Neural progenitor cell (in vitro differentiated cells): ENCODE results near the gene TTYH2. TPM values are rescaled to one million over a fixed set of nuclear protein-coding genes. Genes with fewer than 3 reads are reported as not detected.
A peak's percentile ranks its signal among the peaks of the same experiment; 100 is the strongest.

Experiments
- DNase-seq: peaks from one replicate; pipeline ENCODE4 v3.0.0-alpha.2; 2016; ENCODE audit warnings: low spot score
- H2AFZ ChIP-seq: fragments of 200-600 bp; sonication (generic); replicated peaks from 2 replicates; pipeline ENCODE4 v1.6.1; 2016; ENCODE audit warnings: antibody characterized with exemption
- H3F3A ChIP-seq: fragments of 200-600 bp; sonication (generic); 2 replicates; pipeline ENCODE4 v1.6.1; 2016; ENCODE audit warnings: antibody characterized with exemption, low read depth
- H3K27ac ChIP-seq: fragments of 200-600 bp; sonication (generic); 2 replicates; pipeline ENCODE4 v1.5.1; 2016; ENCODE audit warnings: mild to moderate bottlenecking
- H3K27me3 ChIP-seq: fragments of 200-600 bp; sonication (generic); 2 replicates; pipeline ENCODE4 v1.6.1; 2016; ENCODE audit warnings: mild to moderate bottlenecking, moderate library complexity
- H3K36me3 ChIP-seq: fragments of 200-600 bp; sonication (generic); 2 replicates; pipeline ENCODE4 v1.5.1; 2016
- H3K4me1 ChIP-seq: fragments of 200-600 bp; sonication (generic); 2 replicates; pipeline ENCODE4 v1.6.1; 2016; ENCODE audit warnings: mixed run types
- H3K4me2 ChIP-seq: fragments of 200-600 bp; sonication (generic); 2 replicates; pipeline ENCODE4 v1.6.1; 2016
- H3K4me3 ChIP-seq: fragments of 200-600 bp; sonication (generic); 2 replicates; pipeline ENCODE4 v1.5.1; 2016
- H3K79me2 ChIP-seq: fragments of 200-600 bp; sonication (generic); 2 replicates; pipeline ENCODE4 v1.6.1; 2016; ENCODE audit warnings: low read depth
- H3K9ac ChIP-seq: fragments of 200-600 bp; sonication (generic); 2 replicates; pipeline ENCODE4 v1.6.1; 2016
- H3K9me3 ChIP-seq: fragments of 200-600 bp; sonication (generic); 2 replicates; pipeline ENCODE4 v1.5.1; 2016; ENCODE audit warnings: low read depth
- H4K20me1 ChIP-seq: fragments of 200-600 bp; sonication (generic); 2 replicates; pipeline ENCODE4 v1.6.1; 2016; ENCODE audit warnings: low read depth
- H3K27ac Mint-ChIP-seq: 3 replicates; pipeline ENCODE4 v1.8.0; 2021; ENCODE audit warnings: mixed read lengths
- H3K27me3 Mint-ChIP-seq: 2 replicates; pipeline ENCODE4 v1.8.0; 2022; ENCODE audit warnings: low read depth, mild to moderate bottlenecking, inconsistent platforms, moderate library complexity, mixed read lengths; ENCODE audit not compliant: insufficient read depth
- H3K36me3 Mint-ChIP-seq: 3 replicates; pipeline ENCODE4 v1.8.0; 2021; ENCODE audit warnings: mixed read lengths
- H3K4me1 Mint-ChIP-seq: 3 replicates; pipeline ENCODE4 v1.8.0; 2021; ENCODE audit warnings: mixed read lengths
- H3K4me3 Mint-ChIP-seq: 3 replicates; pipeline ENCODE4 v1.8.0; 2021; ENCODE audit warnings: mild to moderate bottlenecking, moderate library complexity, mixed read lengths
- H3K9me3 Mint-ChIP-seq: 3 replicates; pipeline ENCODE4 v1.8.0; 2020; ENCODE audit warnings: mixed read lengths
- EZH2 ChIP-seq: fragments of 200-600 bp; sonication (generic); IDR thresholded peaks from 2 replicates; pipeline ENCODE4 v1.6.1; 2017; ENCODE audit warnings: antibody characterized with exemption, mild to moderate bottlenecking, moderate library complexity
- EZH2phosphoT487 ChIP-seq: fragments of 200-600 bp; sonication (generic); IDR thresholded peaks from 2 replicates; pipeline ENCODE4 v1.6.1; 2017; ENCODE audit warnings: antibody characterized with exemption
- total RNA-seq: library from RNA; depleted of rRNA; stranded (reverse); fragments of >200 nt; gene quantifications from 2 replicates; pipeline ENCODE4 v1.2.3, GENCODE V29; 2015; ENCODE audit warnings: low replicate concordance
- TF ChIP-seq, protein P1 (sequence below): fragments of 200-600 bp; sonication (generic); IDR thresholded peaks from 2 replicates; pipeline ENCODE4 v1.5.1; 2017; ENCODE audit warnings: antibody characterized with exemption, mild to moderate bottlenecking

Gene TTYH2
- total RNA-seq, 1 donor from 2014 or later = 5.8 TPM

DNA sequence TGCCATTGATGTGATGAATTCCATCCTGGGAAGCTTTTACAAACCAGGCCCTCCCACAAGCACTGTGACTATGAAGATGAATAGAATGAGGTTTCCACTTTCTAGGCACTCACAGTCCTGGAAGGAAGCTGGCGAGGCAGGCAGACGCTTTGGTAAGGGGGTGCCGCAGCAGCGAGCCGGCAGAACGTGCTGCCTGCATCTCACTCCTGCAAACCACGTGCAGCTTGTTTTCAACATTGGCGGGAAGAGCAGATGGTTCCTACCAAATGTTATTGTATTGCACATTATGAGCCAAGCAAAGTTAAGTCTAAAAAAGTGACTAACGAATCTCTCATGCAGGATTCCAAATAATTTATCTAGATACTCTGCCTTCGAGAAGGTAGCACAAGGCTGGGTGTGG lies 57.0 kb downstream of the TTYH2 start:
- H3F3A ChIP-seq = peaks cover 25% of the 10 kb centered on the region
- no peak overlapping the region for H3K27ac ChIP-seq
- H3K4me1 ChIP-seq = peaks cover 19% of the 10 kb centered on the region
- no peaks in the 10 kb centered on the region for H3K36me3 ChIP-seq
- H3K27me3 ChIP-seq = peaks cover 22% of the 10 kb centered on the region
- no peaks in the 10 kb centered on the region for H3K79me2 ChIP-seq
- DNase-seq = no peak
- TF ChIP-seq, protein P1, sequence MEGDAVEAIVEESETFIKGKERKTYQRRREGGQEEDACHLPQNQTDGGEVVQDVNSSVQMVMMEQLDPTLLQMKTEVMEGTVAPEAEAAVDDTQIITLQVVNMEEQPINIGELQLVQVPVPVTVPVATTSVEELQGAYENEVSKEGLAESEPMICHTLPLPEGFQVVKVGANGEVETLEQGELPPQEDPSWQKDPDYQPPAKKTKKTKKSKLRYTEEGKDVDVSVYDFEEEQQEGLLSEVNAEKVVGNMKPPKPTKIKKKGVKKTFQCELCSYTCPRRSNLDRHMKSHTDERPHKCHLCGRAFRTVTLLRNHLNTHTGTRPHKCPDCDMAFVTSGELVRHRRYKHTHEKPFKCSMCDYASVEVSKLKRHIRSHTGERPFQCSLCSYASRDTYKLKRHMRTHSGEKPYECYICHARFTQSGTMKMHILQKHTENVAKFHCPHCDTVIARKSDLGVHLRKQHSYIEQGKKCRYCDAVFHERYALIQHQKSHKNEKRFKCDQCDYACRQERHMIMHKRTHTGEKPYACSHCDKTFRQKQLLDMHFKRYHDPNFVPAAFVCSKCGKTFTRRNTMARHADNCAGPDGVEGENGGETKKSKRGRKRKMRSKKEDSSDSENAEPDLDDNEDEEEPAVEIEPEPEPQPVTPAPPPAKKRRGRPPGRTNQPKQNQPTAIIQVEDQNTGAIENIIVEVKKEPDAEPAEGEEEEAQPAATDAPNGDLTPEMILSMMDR = no peak
- no peak for TF ChIP-seq EZH2
- no peak for TF ChIP-seq EZH2phosphoT487
- no peak overlapping the region for H3K4me2 ChIP-seq
- peaks cover 58% of the 10 kb centered on the region for H3K4me1 Mint-ChIP-seq
- no peaks in the 10 kb centered on the region for H4K20me1 ChIP-seq
- peak overlapping the region; percentile 17 for H3K4me3 Mint-ChIP-seq
- H3K9ac ChIP-seq = no peak overlapping the region
- H3K4me3 ChIP-seq = no peak overlapping the region
- H3K9me3 Mint-ChIP-seq = no peaks in the 10 kb centered on the region
- no peak overlapping the region for H2AFZ ChIP-seq
- peak overlapping the region; percentile 72 for H3K27ac Mint-ChIP-seq
- H3K27me3 Mint-ChIP-seq = peaks cover 27% of the 10 kb centered on the region
- H3K9me3 ChIP-seq = no peaks in the 10 kb centered on the region
- no peaks in the 10 kb centered on the region for H3K36me3 Mint-ChIP-seq

DNA sequence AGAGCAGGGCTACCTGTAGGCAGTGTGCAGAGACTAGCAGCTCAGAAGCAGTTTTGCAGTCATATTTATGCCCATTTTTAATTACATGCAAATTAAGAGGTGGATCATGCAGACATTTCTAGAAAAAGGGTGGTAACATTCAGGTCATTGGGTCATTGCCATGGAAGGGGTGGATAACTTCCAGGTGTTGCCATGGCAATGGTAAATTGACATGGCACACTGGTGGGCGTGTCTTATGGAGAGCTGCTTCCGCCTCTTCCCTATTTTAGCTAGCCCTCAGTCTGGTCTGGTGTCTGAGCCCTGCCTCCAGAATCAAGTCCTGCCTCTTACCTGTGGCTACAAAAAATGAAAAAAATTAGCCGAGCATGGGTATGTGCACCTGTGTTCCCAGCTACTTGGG lies 57.9 kb downstream of the TTYH2 start:
- Histone ChIP-seq H3K27ac (no peak overlapping the region), H3K36me3 (no peaks in the 10 kb centered on the region), H3K27me3 (peaks cover 25% of the 10 kb centered on the region), H4K20me1 (peaks cover 4% of the 10 kb centered on the region), H2AFZ (no peak overlapping the region), H3K79me2 (no peaks in the 10 kb centered on the region), H3F3A (peaks cover 34% of the 10 kb centered on the region), H3K4me3 (no peak overlapping the region), H3K9me3 (no peaks in the 10 kb centered on the region), H3K9ac (no peak overlapping the region), H3K4me1 (peaks cover 25% of the 10 kb centered on the region), H3K4me2 (no peak overlapping the region)
- H3K36me3 Mint-ChIP-seq = no peaks in the 10 kb centered on the region
- TF ChIP-seq, protein P1 = no peak
- TF ChIP-seq EZH2 (no peak), EZH2phosphoT487 (no peak)
- peaks cover 29% of the 10 kb centered on the region for H3K27me3 Mint-ChIP-seq
- H3K9me3 Mint-ChIP-seq = no peaks in the 10 kb centered on the region
- H3K4me1 Mint-ChIP-seq = peaks cover 68% of the 10 kb centered on the region
- no peak overlapping the region for H3K4me3 Mint-ChIP-seq
- DNase-seq = no peak
- peak overlapping the region; percentile 33 for H3K27ac Mint-ChIP-seq

DNA sequence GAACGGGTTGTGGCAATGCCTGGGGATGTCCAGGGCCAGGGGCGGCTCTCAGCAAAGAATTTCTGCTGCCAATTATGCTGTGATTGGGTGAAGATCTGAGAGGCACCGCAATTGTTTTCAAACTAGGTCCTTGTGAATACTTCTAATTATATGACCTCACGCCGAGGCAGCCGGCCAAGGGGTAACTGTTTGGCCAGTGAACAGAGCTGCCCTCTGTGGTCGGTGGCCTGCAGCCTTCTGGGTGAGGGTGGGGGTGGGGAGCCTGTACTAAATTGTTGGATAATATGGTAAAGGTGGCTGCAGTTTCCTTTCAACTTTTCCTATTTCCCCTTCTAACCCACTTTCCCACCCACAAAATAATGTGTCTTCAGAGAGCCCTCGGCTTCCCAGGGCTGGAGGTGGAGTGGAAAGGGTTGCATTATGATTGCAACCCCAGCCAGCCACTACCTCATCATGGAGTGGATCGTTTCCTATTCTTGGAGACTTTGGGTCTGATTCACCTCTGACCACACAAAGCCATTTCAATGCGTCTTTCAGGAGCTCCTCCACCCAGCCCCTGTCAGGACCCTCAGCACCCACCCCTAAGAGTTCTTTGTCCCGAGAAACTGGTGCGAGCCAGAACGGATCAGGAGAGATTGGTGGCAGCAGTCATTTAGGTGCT lies 58.7 kb downstream of the TTYH2 start:
- Histone ChIP-seq H4K20me1 (peaks cover 12% of the 10 kb centered on the region), H3K4me1 (peaks cover 32% of the 10 kb centered on the region), H3K36me3 (no peaks in the 10 kb centered on the region), H3K27me3 (peaks cover 25% of the 10 kb centered on the region), H3F3A (peaks cover 41% of the 10 kb centered on the region), H3K4me3 (no peak overlapping the region), H3K9ac (no peak overlapping the region), H2AFZ (no peak overlapping the region), H3K9me3 (no peaks in the 10 kb centered on the region), H3K79me2 (no peaks in the 10 kb centered on the region), H3K4me2 (peak overlapping the region; percentile 53), H3K27ac (no peak overlapping the region)
- TF ChIP-seq EZH2phosphoT487 (no peak), EZH2 (no peak)
- TF ChIP-seq, protein P1 = no peak
- H3K4me3 Mint-ChIP-seq = peak overlapping the region; percentile 60
- peak overlapping the region; percentile 33 for H3K27ac Mint-ChIP-seq
- peaks cover 75% of the 10 kb centered on the region for H3K4me1 Mint-ChIP-seq
- H3K9me3 Mint-ChIP-seq = no peaks in the 10 kb centered on the region
- peaks cover 32% of the 10 kb centered on the region for H3K27me3 Mint-ChIP-seq
- H3K36me3 Mint-ChIP-seq = no peaks in the 10 kb centered on the region
- peak; percentile 46 for DNase-seq
